SU-DHL-6 (cell line): ENCODE data around the gene CC2D2B.

ENCODE experiments used
- H2AFZ ChIP-seq: fragments of 200-600 bp; sonication (generic); 2 replicates; pipeline ENCODE4 v1.6.1; 2014; ENCODE audit warnings: low read depth, mild to moderate bottlenecking, moderate library complexity, mixed read lengths, antibody characterized with exemption, low read length; ENCODE audit not compliant: severe bottlenecking
- H3F3A ChIP-seq: fragments of 200-600 bp; shearing (Covaris generic); 2 replicates; pipeline ENCODE4 v1.6.0; 2016; ENCODE audit warnings: antibody characterized with exemption, mild to moderate bottlenecking; ENCODE audit not compliant: insufficient read depth
- H3K27ac ChIP-seq: fragments of 200-600 bp; sonication (generic); 2 replicates; pipeline ENCODE4 v1.5.1; 2016; ENCODE audit warnings: low read depth, mild to moderate bottlenecking, low read length, moderate library complexity, mixed read lengths
- H3K27me3 ChIP-seq: fragments of 200-600 bp; sonication (generic), shearing (Covaris generic); 2 replicates; pipeline ENCODE4 v1.6.0; 2014; ENCODE audit warnings: mild to moderate bottlenecking, low read length
- H3K36me3 ChIP-seq: fragments of 200-600 bp; sonication (generic); 2 replicates; pipeline ENCODE4 v1.6.1; 2014; ENCODE audit warnings: mild to moderate bottlenecking, low read length, mixed read lengths
- H3K4me2 ChIP-seq: fragments of 300-600, 200-600 bp; shearing (Covaris generic), sonication (generic); 2 replicates; pipeline ENCODE4 v1.6.0; 2014; ENCODE audit warnings: low read length, low read depth, mild to moderate bottlenecking; ENCODE audit not compliant: poor library complexity, severe bottlenecking
- H3K4me3 ChIP-seq: fragments of 200-600 bp; sonication (generic); 2 replicates; pipeline ENCODE4 v1.5.1; 2014; ENCODE audit warnings: antibody characterized with exemption, low read length, mild to moderate bottlenecking, mixed read lengths; ENCODE audit not compliant: insufficient read depth, poor library complexity, severe bottlenecking
- H3K79me2 ChIP-seq: fragments of 200-600 bp; sonication (generic); 2 replicates; pipeline ENCODE4 v1.6.1; 2014; ENCODE audit warnings: mild to moderate bottlenecking, low read length, moderate library complexity; ENCODE audit not compliant: insufficient read depth
- H3K9ac ChIP-seq: fragments of 200-600 bp; sonication (generic); 2 replicates; pipeline ENCODE4 v1.7.0; 2014; ENCODE audit warnings: mild to moderate bottlenecking, low read length
- H3K9me2 ChIP-seq: fragments of 200-600 bp; sonication (generic); replicated peaks from 2 replicates; pipeline ENCODE4 v1.6.1; 2014; ENCODE audit warnings: low read length; ENCODE audit not compliant: insufficient read depth
- H3K9me3 ChIP-seq: fragments of 200-600 bp; sonication (generic); 2 replicates; pipeline ENCODE4 v1.6.1; 2014; ENCODE audit warnings: low read length, mixed read lengths; ENCODE audit not compliant: insufficient read depth
- H4K20me1 ChIP-seq: fragments of 200-600 bp; sonication (generic); 2 replicates; pipeline ENCODE4 v1.6.1; 2014; ENCODE audit warnings: low read depth, mild to moderate bottlenecking, antibody characterized with exemption, low read length, moderate library complexity, mixed read lengths
- EZH2phosphoT487 ChIP-seq: fragments of 200-600 bp; sonication (generic), shearing (Covaris generic); conservative IDR thresholded peaks from 2 replicates; pipeline ENCODE4 v1.6.1; 2018; ENCODE audit warnings: mild to moderate bottlenecking, antibody characterized with exemption, low read length, moderate library complexity, mixed read lengths
- TF ChIP-seq, protein P1 (sequence below): fragments of 200-600 bp; sonication (generic); IDR thresholded peaks from one replicate; pipeline ENCODE4 v1.5.1; 2017; ENCODE audit warnings: antibody characterized with exemption, mild to moderate bottlenecking, low read length, moderate library complexity; ENCODE audit not compliant: insufficient read depth, poor library complexity, severe bottlenecking

CC2D2B gene

DNA sequence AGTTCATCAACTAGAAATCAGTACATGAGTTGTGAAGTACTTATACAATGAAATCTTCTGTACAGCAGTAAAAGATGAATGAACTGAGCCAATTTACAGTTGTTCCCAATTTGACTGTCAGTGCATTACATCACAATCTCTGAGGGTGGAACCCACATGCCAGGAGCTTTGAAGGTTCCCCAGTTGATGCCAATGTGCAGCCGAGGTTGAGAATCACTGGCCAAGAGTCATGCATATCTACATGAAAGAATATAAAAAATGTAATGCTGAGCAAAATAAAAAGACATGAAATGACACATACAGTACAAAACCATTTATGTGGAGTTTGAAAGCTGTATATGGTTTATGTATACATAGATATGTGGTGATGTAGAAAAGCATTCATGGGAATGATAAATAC, 113.6 kb downstream of the CC2D2B start:
- H3K4me3 ChIP-seq: no peak overlapping the region
- H3K79me2 ChIP-seq: no peaks in the 10 kb centered on the region
- H3K27ac ChIP-seq: no peak overlapping the region
- H3K4me2 ChIP-seq: no peak overlapping the region
- no peaks in the 10 kb centered on the region for H3K9me3 ChIP-seq
- no peaks in the 10 kb centered on the region for H3K27me3 ChIP-seq
- H3K9ac ChIP-seq: no peak overlapping the region
- TF ChIP-seq, protein P1, sequence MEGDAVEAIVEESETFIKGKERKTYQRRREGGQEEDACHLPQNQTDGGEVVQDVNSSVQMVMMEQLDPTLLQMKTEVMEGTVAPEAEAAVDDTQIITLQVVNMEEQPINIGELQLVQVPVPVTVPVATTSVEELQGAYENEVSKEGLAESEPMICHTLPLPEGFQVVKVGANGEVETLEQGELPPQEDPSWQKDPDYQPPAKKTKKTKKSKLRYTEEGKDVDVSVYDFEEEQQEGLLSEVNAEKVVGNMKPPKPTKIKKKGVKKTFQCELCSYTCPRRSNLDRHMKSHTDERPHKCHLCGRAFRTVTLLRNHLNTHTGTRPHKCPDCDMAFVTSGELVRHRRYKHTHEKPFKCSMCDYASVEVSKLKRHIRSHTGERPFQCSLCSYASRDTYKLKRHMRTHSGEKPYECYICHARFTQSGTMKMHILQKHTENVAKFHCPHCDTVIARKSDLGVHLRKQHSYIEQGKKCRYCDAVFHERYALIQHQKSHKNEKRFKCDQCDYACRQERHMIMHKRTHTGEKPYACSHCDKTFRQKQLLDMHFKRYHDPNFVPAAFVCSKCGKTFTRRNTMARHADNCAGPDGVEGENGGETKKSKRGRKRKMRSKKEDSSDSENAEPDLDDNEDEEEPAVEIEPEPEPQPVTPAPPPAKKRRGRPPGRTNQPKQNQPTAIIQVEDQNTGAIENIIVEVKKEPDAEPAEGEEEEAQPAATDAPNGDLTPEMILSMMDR: no peak
- H4K20me1 ChIP-seq: no peaks in the 10 kb centered on the region
- no peaks in the 10 kb centered on the region for H3K36me3 ChIP-seq
- H3F3A ChIP-seq: no peaks in the 10 kb centered on the region
- H2AFZ ChIP-seq: no peak overlapping the region
- no peaks in the 10 kb centered on the region for H3K9me2 ChIP-seq

DNA sequence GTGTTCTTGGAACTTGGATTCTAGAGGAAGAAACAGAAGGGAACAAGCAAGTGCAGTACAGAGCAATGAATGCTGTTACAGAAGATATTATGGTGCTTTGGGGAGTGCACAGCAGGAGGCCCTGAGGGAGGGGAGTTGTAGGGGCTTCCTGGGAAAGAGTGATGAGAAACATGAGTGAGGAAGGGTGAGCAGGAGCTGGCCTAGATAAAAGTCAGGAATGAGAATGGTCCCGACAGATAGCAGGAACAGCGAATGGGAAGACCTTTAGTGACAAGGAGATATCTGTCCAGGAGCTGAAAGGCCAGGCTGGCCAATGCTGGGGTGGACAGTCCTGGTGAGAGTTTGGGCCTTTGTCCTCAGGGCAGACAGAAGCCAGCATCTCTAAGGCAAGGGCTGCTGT, 115.0 kb downstream of the CC2D2B start:
- Histone ChIP-seq H2AFZ (no peak overlapping the region), H3K9me2 (no peaks in the 10 kb centered on the region), H3K9me3 (no peaks in the 10 kb centered on the region), H3K27ac (no peak overlapping the region), H3K4me2 (no peak overlapping the region), H3F3A (no peaks in the 10 kb centered on the region), H3K79me2 (no peaks in the 10 kb centered on the region), H3K4me3 (no peak overlapping the region), H3K36me3 (no peaks in the 10 kb centered on the region), H3K9ac (no peak overlapping the region), H3K27me3 (no peaks in the 10 kb centered on the region), H4K20me1 (no peaks in the 10 kb centered on the region)
- TF ChIP-seq EZH2phosphoT487: no peak
- TF ChIP-seq, protein P1: no peak

DNA sequence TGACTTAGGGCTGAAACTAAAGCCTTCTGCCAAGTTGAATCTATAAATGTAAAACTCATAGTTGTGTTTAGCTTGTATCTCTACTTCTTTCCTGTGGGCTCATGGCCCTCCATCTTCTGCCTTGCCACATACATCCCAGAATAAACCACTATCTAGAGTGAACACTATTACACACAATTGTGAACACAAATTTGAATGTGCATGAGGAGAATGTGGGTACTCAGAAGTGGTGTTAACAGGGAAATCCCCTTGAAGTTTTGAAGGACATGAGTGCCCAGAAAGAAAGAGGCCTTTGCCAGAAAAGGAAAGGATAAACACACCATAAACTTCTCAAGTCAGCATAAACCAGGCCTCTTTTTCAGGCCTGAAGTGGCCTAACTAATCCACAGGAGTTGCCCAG, 115.4 kb downstream of the CC2D2B start:
- H3K9me3 ChIP-seq: no peaks in the 10 kb centered on the region
- no peaks in the 10 kb centered on the region for H4K20me1 ChIP-seq
- no peaks in the 10 kb centered on the region for H3K9me2 ChIP-seq
- no peak overlapping the region for H3K27ac ChIP-seq
- H3K36me3 ChIP-seq: no peaks in the 10 kb centered on the region
- no peaks in the 10 kb centered on the region for H3K79me2 ChIP-seq
- no peaks in the 10 kb centered on the region for H3F3A ChIP-seq
- no peak for TF ChIP-seq EZH2phosphoT487
- TF ChIP-seq, protein P1: no peak
- H3K9ac ChIP-seq: no peak overlapping the region
- no peak overlapping the region for H3K4me2 ChIP-seq
- no peak overlapping the region for H3K4me3 ChIP-seq
- no peak overlapping the region for H2AFZ ChIP-seq
- H3K27me3 ChIP-seq: no peaks in the 10 kb centered on the region

DNA sequence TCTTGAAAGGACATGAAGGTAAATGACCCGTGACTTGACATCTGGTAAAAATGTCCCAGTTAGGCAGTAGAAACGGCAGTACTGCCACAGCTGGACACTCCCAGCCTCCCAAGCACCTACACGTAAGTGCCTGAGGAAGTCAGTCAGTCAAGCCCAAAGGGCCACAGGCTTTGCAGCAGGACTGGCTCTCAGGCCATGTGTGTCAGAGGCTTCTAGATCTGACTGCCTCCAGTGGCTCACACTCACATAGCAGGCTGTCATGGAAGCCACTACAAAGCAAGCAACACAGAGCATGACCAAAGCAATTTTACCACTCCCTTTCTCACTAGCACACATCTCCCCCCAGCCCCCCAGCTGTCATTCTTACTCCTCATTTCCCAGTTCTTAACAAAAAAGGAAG, 117.8 kb downstream of the CC2D2B start:
- Histone ChIP-seq H3K36me3 (no peaks in the 10 kb centered on the region), H2AFZ (no peak overlapping the region)
- no peak for TF ChIP-seq EZH2phosphoT487
- TF ChIP-seq, protein P1: no peak

More for the DNA sequence above, 117.8 kb downstream of the CC2D2B start:
- H3K9ac ChIP-seq: no peak overlapping the region
- H3K79me2 ChIP-seq: no peaks in the 10 kb centered on the region
- no peaks in the 10 kb centered on the region for H3K27me3 ChIP-seq
- no peaks in the 10 kb centered on the region for H4K20me1 ChIP-seq
- no peaks in the 10 kb centered on the region for H3F3A ChIP-seq
- H3K9me2 ChIP-seq: no peaks in the 10 kb centered on the region
- no peak overlapping the region for H3K4me3 ChIP-seq
- H3K9me3 ChIP-seq: no peaks in the 10 kb centered on the region
- H3K27ac ChIP-seq: no peak overlapping the region
- no peak overlapping the region for H3K4me2 ChIP-seq
